Panc1 (cell line): Measurements from ENCODE around the gene OTUD7B. TPM values are rescaled to one million over a fixed set of nuclear protein-coding genes. Genes with fewer than 3 reads are reported as not detected.
A peak's percentile ranks its signal among the peaks of the same experiment; 100 is the strongest.

Experiments used
- ATAC-seq: fragments of 200-7000 bp; cut with Tn5 transposase; 2 replicates; pipeline ENCODE4 v1.9.1; 2020; ENCODE audit warnings: mild to moderate bottlenecking, moderate library complexity
- BruUV-seq: library from RNA; stranded (reverse); fragments of 400-500 nt; replicated peaks from 2 replicates; lab custom pipeline; 2021; lab: Mats Ljungman, UMichigan
- CTCF ChIA-PET: fragments of 300-600 bp; sonication (Branson Sonifier 250); formaldehyde crosslinking; loops from one replicate; lab custom pipeline; 2022; ENCODE audit warnings: antibody characterized with exemption; lab: Charles Lee
- POLR2A ChIA-PET: fragments of 300-600 bp; sonication (Branson Sonifier 250); formaldehyde crosslinking; loops from one replicate; lab custom pipeline; 2022; ENCODE audit warnings: antibody characterized with exemption; lab: Charles Lee
- DNase-seq: peaks from one replicate; pipeline ENCODE4 v3.0.0-alpha.2; 2010; ENCODE audit warnings: low read depth, low spot score
- H3K27ac ChIP-seq: 2 replicates; pipeline ENCODE4 v1.5.1; 2011; ENCODE audit warnings: mild to moderate bottlenecking, low read length, inconsistent platforms
- H3K27me3 ChIP-seq: fragments of 200-500 bp; sonication (Bioruptor generic); 2 replicates; pipeline ENCODE4 v1.6.0; 2014; ENCODE audit warnings: low read length, inconsistent platforms; ENCODE audit not compliant: control insufficient read depth, insufficient read depth
- H3K36me3 ChIP-seq: fragments of 200-500 bp; sonication (Bioruptor generic); 2 replicates; pipeline ENCODE4 v1.5.1; 2014; ENCODE audit warnings: inconsistent platforms, mild to moderate bottlenecking, low read length, moderate library complexity; ENCODE audit not compliant: control insufficient read depth, insufficient read depth
- H3K4me1 ChIP-seq: 2 replicates; pipeline ENCODE4 v1.5.1; 2011; ENCODE audit warnings: inconsistent platforms, mild to moderate bottlenecking, low read length, moderate library complexity; ENCODE audit not compliant: control insufficient read depth, insufficient read depth
- H3K4me3 ChIP-seq, 2 experiments: 2 replicates each; pipeline ENCODE4 v1.5.1; 2011 to 2012; ENCODE audit warnings: low read depth in 2 of 2, low read length in 2 of 2, mild to moderate bottlenecking in 2 of 2, inconsistent platforms in 1 of 2, moderate library complexity in 1 of 2
- H3K9me3 ChIP-seq: fragments of 200-500 bp; sonication (Bioruptor generic); 2 replicates; pipeline ENCODE4 v1.5.1; 2014; ENCODE audit warnings: low read depth, mild to moderate bottlenecking, inconsistent platforms, low read length, moderate library complexity; ENCODE audit not compliant: control insufficient read depth, insufficient read depth
- CTCF ChIP-seq: fragments of 450-650 bp; IDR thresholded peaks from 2 replicates; pipeline ENCODE4 v1.5.1; 2017; ENCODE audit warnings: mild to moderate bottlenecking
- POLR2AphosphoS5 ChIP-seq: IDR thresholded peaks from 2 replicates; pipeline ENCODE4 v1.6.1; 2012; ENCODE audit warnings: mild to moderate bottlenecking, low read depth, low read length, moderate library complexity
- REST ChIP-seq, 2 experiments: IDR thresholded peaks; 2 replicates each; pipeline ENCODE4 v1.6.1; 2011 to 2012; ENCODE audit warnings: low read depth in 2 of 2, control low read depth in 1 of 2, low read length in 1 of 2, mild to moderate bottlenecking in 1 of 2, moderate library complexity in 1 of 2; ENCODE audit not compliant: insufficient read depth in 1 of 2
- SIN3A ChIP-seq: IDR thresholded peaks from 2 replicates; pipeline ENCODE4 v1.6.1; 2012; ENCODE audit warnings: low read depth, mild to moderate bottlenecking, low read length, moderate library complexity, borderline replicate concordance; ENCODE audit not compliant: insufficient read depth
- TCF7L2 ChIP-seq: IDR thresholded peaks from 2 replicates; pipeline ENCODE4 v1.6.1; 2011; ENCODE audit warnings: mild to moderate bottlenecking, low read depth, low read length, inconsistent platforms
- in situ Hi-C: cut with HindIII; loops from 2 replicates; pipeline ENCODE4 v1.10.0; 2016; ENCODE audit warnings: low sequenced_read_pairs, low pct_unique_long_range_greater_than_20kb
- intact Hi-C: fragments of 100-400 bp; cut with micrococcal nuclease; formaldehyde crosslinking; loops from one replicate; pipeline ENCODE4 v1.10.0; 2022; ENCODE audit not compliant: unreplicated experiment
- total RNA-seq: library from RNA; stranded (reverse); gene quantifications from one replicate; pipeline ENCODE4 v1.2.1, GENCODE V29; 2021; ENCODE audit not compliant: unreplicated experiment

Gene OTUD7B
- total RNA-seq, 1 experiment from 2014 or later, result 24.1 TPM

GRCh38 chr1:149923626-149924025 is 86.9 kb downstream of the OTUD7B start:
- ATAC-seq (no peak), DNase-seq (no peak)
- Histone ChIP-seq H3K36me3 (peaks cover 28% of the 10 kb centered on the region), H3K4me3 (no peak overlapping the region), H3K27me3 (no peaks in the 10 kb centered on the region), H3K4me1 (peaks cover 23% of the 10 kb centered on the region), H3K9me3 (no peaks in the 10 kb centered on the region), H3K27ac (no peak overlapping the region)
- in situ Hi-C loops, result no loop called here
- ChIA-PET POLR2A (no interaction called here), CTCF (no interaction called here)
- TF ChIP-seq SIN3A (no peak), REST (IDR thresholded peaks at IDR 0.05; ENCODE audit: insufficient read depth in 1 of 2, low read depth in 2 of 2, low read length in 1 of 2) (no peak)
- intact Hi-C loops, result no loop called here
- no TSS peak for BruUV-seq

- H3K4me3 ChIP-seq, result peak within 1 kb of the TSS; percentile 41 to 42
- H3K4me1 ChIP-seq, result peaks cover 4% of the 10 kb centered on the region; the same call in 1 of the 2 replicates
- no peaks in the 10 kb centered on the region for H3K27me3 ChIP-seq
- DNase-seq, result no peak
- CTCF ChIA-PET, result no interaction called here
- in situ Hi-C loops, result no loop called here
- no peaks in the 10 kb centered on the region for H3K9me3 ChIP-seq
- ATAC-seq, result no peak
- no peaks in the 10 kb centered on the region for H3K36me3 ChIP-seq
- TF ChIP-seq CTCF (no peak), REST (IDR thresholded peaks at IDR 0.05; ENCODE audit: insufficient read depth in 1 of 2, low read depth in 2 of 2, low read length in 1 of 2) (no peak), POLR2AphosphoS5 (no peak), SIN3A (no peak), TCF7L2 (no peak)
- intact Hi-C loops, result no loop called here
- POLR2A ChIA-PET, result no interaction called here
- no TSS peak for BruUV-seq
- H3K27ac ChIP-seq, result no peak within 1 kb of the TSS
These were observed 92.9 kb downstream of the OTUD7B start, which contains the start of gene SV2A for GRCh38 chr1:149917571-149918144. Gene SV2A, minus strand, starts transcription at chr1:149917844. Its CDS starts 4,004 bp downstream, at chr1:149913840.
